HG02678 (cell line): ENCODE measurements around the gene MED12L.
"Not testable (repeated sequence)": the region's sequence is repeated elsewhere in the genome, so short reads cannot be mapped to it uniquely, and the experiment has no call there.

Source experiments
- ATAC-seq: cut with Tn5 transposase; IDR thresholded peaks from one replicate; pipeline ENCODE4 v1.9.1; 2021; ENCODE audit warnings: mild to moderate bottlenecking, moderate library complexity; ENCODE audit not compliant: unreplicated experiment

Gene MED12L

GRCh38 chr3:151351648-151352047 lies 266.2 kb downstream of the MED12L start:
- peak; percentile 25 for ATAC-seq

- ATAC-seq, result no peak
Measured at GRCh38 chr3:151356794-151357462, 271.5 kb downstream of the MED12L start.

- no peak for ATAC-seq
Measured at GRCh38 chr3:151357463-151357850, 272.0 kb downstream of the MED12L start.

GRCh38 chr3:151362751-151363174 lies 277.3 kb downstream of the MED12L start:
- no peak for ATAC-seq

GRCh38 chr3:151366993-151367392 lies 281.5 kb downstream of the MED12L start:
- no peak for ATAC-seq

GRCh38 chr3:151367448-151367847 lies 282.0 kb downstream of the MED12L start:
- no peak for ATAC-seq

GRCh38 chr3:151371526-151371925 lies 286.1 kb downstream of the MED12L start:
- no peak for ATAC-seq

- ATAC-seq, result no peak
Measured at GRCh38 chr3:151372063-151372820, 286.8 kb downstream of the MED12L start.

- no peak for ATAC-seq
Measured at GRCh38 chr3:151377768-151378385, 292.4 kb downstream of the MED12L start.

GRCh38 chr3:151379083-151379734 lies 293.7 kb downstream of the MED12L start:
- ATAC-seq, result peak; percentile 32

- ATAC-seq, result peak; percentile 37
Measured at GRCh38 chr3:151382671-151383070, 297.2 kb downstream of the MED12L start.

- ATAC-seq, result no peak
Measured at GRCh38 chr3:151383111-151383510, 297.6 kb downstream of the MED12L start.

GRCh38 chr3:151383956-151384355 lies 298.5 kb downstream of the MED12L start:
- peak; percentile 63 for ATAC-seq

- peak; percentile 40 for ATAC-seq
Measured at GRCh38 chr3:151384741-151385174, 299.3 kb downstream of the MED12L start, which contains the start of gene P2RY12. Gene P2RY12, minus strand, starts transcription at chr3:151384753. Its CDS starts 45,908 bp downstream, at chr3:151338845.

GRCh38 chr3:151386056-151386455 lies 300.6 kb downstream of the MED12L start:
- ATAC-seq, result no peak

GRCh38 chr3:151387432-151387831 lies 302.0 kb downstream of the MED12L start:
- no peak for ATAC-seq

- no peak for ATAC-seq
Measured at GRCh38 chr3:151387842-151388241, 302.4 kb downstream of the MED12L start.

- no peak for ATAC-seq
Measured at GRCh38 chr3:151391720-151392119, 306.3 kb downstream of the MED12L start.

GRCh38 chr3:151392191-151392590 lies 306.7 kb downstream of the MED12L start:
- ATAC-seq, result not testable (repeated sequence)

- ATAC-seq, result no peak
Measured at GRCh38 chr3:151393146-151393830, 307.8 kb downstream of the MED12L start.

GRCh38 chr3:151393941-151394340 lies 308.5 kb downstream of the MED12L start:
- no peak for ATAC-seq
